Trophoblast cell (in vitro differentiated cells and primary cell): ENCODE data around the gene PCBD1.

ENCODE experiments used
- DNase-seq, 2 donors: peaks; one replicate each; pipeline ENCODE4 v3.0.0-alpha.2; 2016
- H2AFZ ChIP-seq: 2 replicates; pipeline ENCODE4 v1.6.1; 2013; ENCODE audit warnings: low read length, moderate library complexity, mild to moderate bottlenecking; ENCODE audit not compliant: insufficient read depth, poor library complexity
- H2AK5ac ChIP-seq: 2 replicates; pipeline ENCODE4 v1.6.1; 2013; ENCODE audit warnings: mild to moderate bottlenecking, low read length
- H2BK120ac ChIP-seq: 2 replicates; pipeline ENCODE4 v1.6.1; 2013; ENCODE audit warnings: low read length, mild to moderate bottlenecking, moderate library complexity; ENCODE audit not compliant: insufficient read depth, poor library complexity
- H2BK12ac ChIP-seq: 2 replicates; pipeline ENCODE4 v1.6.1; 2013; ENCODE audit warnings: mild to moderate bottlenecking, low read length, moderate library complexity
- H2BK5ac ChIP-seq: 2 replicates; pipeline ENCODE4 v1.6.1; 2013; ENCODE audit warnings: low read length, low read depth, moderate library complexity, mild to moderate bottlenecking; ENCODE audit not compliant: poor library complexity
- H3K14ac ChIP-seq: 2 replicates; pipeline ENCODE4 v1.6.1; 2013; ENCODE audit warnings: mild to moderate bottlenecking, low read length
- H3K18ac ChIP-seq: 2 replicates; pipeline ENCODE4 v1.6.1; 2013; ENCODE audit warnings: mild to moderate bottlenecking, low read length
- H3K23ac ChIP-seq: 2 replicates; pipeline ENCODE4 v1.6.1; 2013; ENCODE audit warnings: low read length
- H3K27ac ChIP-seq: 2 replicates; pipeline ENCODE4 v1.5.1; 2013; ENCODE audit warnings: low read depth, mild to moderate bottlenecking, inconsistent platforms, low read length, moderate library complexity
- H3K27me3 ChIP-seq: 2 replicates; pipeline ENCODE4 v1.6.1; 2013; ENCODE audit warnings: inconsistent platforms, mild to moderate bottlenecking, low read length, moderate library complexity; ENCODE audit not compliant: insufficient read depth
- H3K36me3 ChIP-seq, 2 experiments: 1 replicate in 1 of 2; 2 replicates in 1 of 2; pipeline ENCODE4 v1.6.1; 2013; ENCODE audit warnings: low read length in 2 of 2, mild to moderate bottlenecking in 2 of 2, moderate library complexity in 1 of 2; ENCODE audit not compliant: insufficient read depth in 2 of 2, control insufficient read depth in 1 of 2
- H3K4ac ChIP-seq: 2 replicates; pipeline ENCODE4 v1.6.1; 2013; ENCODE audit warnings: low read depth, mild to moderate bottlenecking, low read length, moderate library complexity
- H3K4me1 ChIP-seq, 2 experiments: 1 replicate in 1 of 2; 2 replicates in 1 of 2; pipeline ENCODE4 v1.6.1; 2013; ENCODE audit warnings: low read length in 2 of 2, mild to moderate bottlenecking in 2 of 2, moderate library complexity in 1 of 2; ENCODE audit not compliant: insufficient read depth in 2 of 2, control insufficient read depth in 1 of 2
- H3K4me2 ChIP-seq: 2 replicates; pipeline ENCODE4 v1.6.1; 2013; ENCODE audit warnings: inconsistent platforms, mild to moderate bottlenecking, low read length, moderate library complexity
- H3K4me3 ChIP-seq: 2 replicates; pipeline ENCODE4 v1.5.1; 2013; ENCODE audit warnings: mild to moderate bottlenecking, low read depth, low read length, inconsistent platforms
- H3K79me1 ChIP-seq: one replicate; pipeline ENCODE4 v1.6.1; 2013; ENCODE audit warnings: low read length
- H3K79me2 ChIP-seq: 2 replicates; pipeline ENCODE4 v1.6.1; 2013; ENCODE audit warnings: low read length, mild to moderate bottlenecking; ENCODE audit not compliant: control insufficient read depth, insufficient read depth, poor library complexity
- H3K9ac ChIP-seq: 2 replicates; pipeline ENCODE4 v1.6.1; 2013; ENCODE audit warnings: mild to moderate bottlenecking, low read length
- H3K9me3 ChIP-seq: 2 replicates; pipeline ENCODE4 v1.6.1; 2013; ENCODE audit warnings: low read depth, mild to moderate bottlenecking, control low read depth, inconsistent platforms, low read length; ENCODE audit not compliant: insufficient read depth
- H4K12ac ChIP-seq: 2 replicates; pipeline ENCODE4 v1.6.1; 2013; ENCODE audit warnings: low read depth, mild to moderate bottlenecking, low read length, moderate library complexity
- H4K8ac ChIP-seq: 2 replicates; pipeline ENCODE4 v1.6.1; 2013; ENCODE audit warnings: low read depth, mild to moderate bottlenecking, low read length, moderate library complexity
- H4K91ac ChIP-seq: one replicate; pipeline ENCODE4 v1.6.1; 2013; ENCODE audit warnings: low read depth, mild to moderate bottlenecking, low read length, moderate library complexity
- WGBS: extraction: QIAGEN DNeasy Blood & Tissue Kit; methylation state at CpG from one replicate; pipeline ENCODE4 v1.1.7; 2013; ENCODE audit warnings: missing lambda C conversion rate; ENCODE audit not compliant: insufficient read length, insufficient coverage; ENCODE audit errors: extremely low coverage; 5-methylcytosine and 5-hydroxymethylcytosine counted together

PCBD1 gene

DNA sequence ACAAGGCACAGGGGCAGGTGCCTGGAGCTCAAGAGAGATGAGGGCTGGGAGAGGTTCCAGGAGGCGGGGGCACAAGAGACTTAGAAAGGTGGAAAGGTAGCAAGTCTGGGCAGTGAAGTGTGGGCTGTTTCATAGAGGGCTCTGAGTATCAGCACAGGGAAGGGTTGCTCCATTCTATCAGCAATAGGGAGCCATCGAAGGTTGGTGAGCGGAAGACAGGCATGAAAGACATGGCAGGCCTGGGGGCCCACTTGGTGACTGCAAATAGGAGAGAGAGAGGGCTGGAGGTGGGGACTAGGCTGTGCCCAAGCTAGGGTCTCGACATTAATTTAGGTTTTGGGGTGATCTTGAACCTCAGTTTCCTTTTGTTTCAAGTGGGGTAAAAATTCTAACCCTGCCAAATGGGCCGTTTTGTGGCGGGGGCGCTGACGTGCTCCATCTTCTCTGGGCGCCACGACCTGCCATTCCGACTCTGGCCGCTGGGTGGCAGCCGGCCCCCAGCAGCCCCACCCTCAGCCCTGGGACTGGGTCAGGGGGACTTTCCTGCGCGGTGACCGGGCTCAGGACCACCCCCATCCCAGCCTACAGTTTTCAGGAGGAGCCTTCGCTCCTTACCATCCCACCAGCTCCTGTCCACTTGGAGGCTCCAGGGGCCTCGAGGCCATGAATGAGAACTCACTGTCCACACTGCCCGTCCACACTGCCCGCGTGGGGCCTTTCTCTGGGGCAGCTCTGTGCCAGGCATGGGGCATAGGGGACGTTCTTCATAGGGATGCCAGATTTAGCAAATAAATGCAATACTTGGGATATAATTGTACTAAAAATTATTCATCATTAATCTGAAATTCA, 37.2 kb upstream of the PCBD1 start:
- no peak overlapping the region for H3K18ac ChIP-seq
- no peak overlapping the region for H4K8ac ChIP-seq
- H3K27ac ChIP-seq = no peak overlapping the region
- peak in 1 of 2 donors; percentile 50 for DNase-seq
- no peak overlapping the region for H3K14ac ChIP-seq
- no peak overlapping the region for H2BK120ac ChIP-seq
- no peaks in the 10 kb centered on the region for H3K36me3 ChIP-seq
- no peak overlapping the region for H3K4ac ChIP-seq
- WGBS = no CpG with 5 or more reads among the region's 22 CpGs
- H3K4me2 ChIP-seq = no peak overlapping the region
- no peak overlapping the region for H2AK5ac ChIP-seq
- no peaks in the 10 kb centered on the region for H3K9me3 ChIP-seq
- no peaks in the 10 kb centered on the region for H3K79me2 ChIP-seq
- no peaks in the 10 kb centered on the region for H3K79me1 ChIP-seq
- H2AFZ ChIP-seq = no peak overlapping the region
- H3K27me3 ChIP-seq = no peaks in the 10 kb centered on the region
- H3K23ac ChIP-seq = no peak overlapping the region
- H2BK12ac ChIP-seq = no peak overlapping the region
- no peak overlapping the region for H4K12ac ChIP-seq
- no peak overlapping the region for H3K9ac ChIP-seq
- H3K4me3 ChIP-seq = no peak overlapping the region
- no peak overlapping the region for H2BK5ac ChIP-seq
- no peaks in the 10 kb centered on the region for H3K4me1 ChIP-seq
- H4K91ac ChIP-seq = no peak overlapping the region

DNA sequence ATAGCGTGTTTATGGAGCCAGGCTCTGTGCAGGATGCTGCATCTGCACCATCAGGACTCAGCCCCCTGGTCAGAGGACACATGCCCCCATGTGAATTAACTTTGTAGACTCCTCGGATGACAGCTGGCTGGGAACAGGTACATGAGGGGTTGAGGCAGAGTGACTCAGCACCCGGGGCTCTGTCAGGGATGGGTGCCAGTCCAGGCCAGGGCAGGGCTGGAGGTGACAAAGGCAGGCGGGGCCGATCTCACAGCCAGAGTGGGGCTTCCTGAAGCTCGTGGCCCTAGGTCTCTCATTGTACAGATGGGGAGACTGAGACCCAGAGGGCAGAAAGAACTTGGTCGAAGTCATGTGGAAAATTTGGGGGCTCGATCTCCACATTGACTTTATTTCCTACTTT, 35.3 kb upstream of the PCBD1 start:
- H4K8ac ChIP-seq = no peak overlapping the region
- H3K27ac ChIP-seq = no peak overlapping the region
- no peak overlapping the region for H4K12ac ChIP-seq
- no peak overlapping the region for H3K23ac ChIP-seq
- no peak overlapping the region for H3K18ac ChIP-seq
- no peak overlapping the region for H3K4me3 ChIP-seq
- H3K9me3 ChIP-seq = no peaks in the 10 kb centered on the region
- no peaks in the 10 kb centered on the region for H3K79me1 ChIP-seq
- H3K9ac ChIP-seq = no peak overlapping the region
- no peak overlapping the region for H2BK5ac ChIP-seq
- no peak overlapping the region for H4K91ac ChIP-seq
- H3K4me1 ChIP-seq = no peaks in the 10 kb centered on the region
- no peak for DNase-seq
- no peaks in the 10 kb centered on the region for H3K79me2 ChIP-seq
- no peak overlapping the region for H2AK5ac ChIP-seq
- H3K27me3 ChIP-seq = no peaks in the 10 kb centered on the region
- H2BK12ac ChIP-seq = no peak overlapping the region
- no peak overlapping the region for H2BK120ac ChIP-seq
- H3K4ac ChIP-seq = no peak overlapping the region
- no peaks in the 10 kb centered on the region for H3K36me3 ChIP-seq
- no peak overlapping the region for H3K14ac ChIP-seq
- no peak overlapping the region for H3K4me2 ChIP-seq
- H2AFZ ChIP-seq = no peak overlapping the region
- no CpG with 5 or more reads among the region's 8 CpGs for WGBS

DNA sequence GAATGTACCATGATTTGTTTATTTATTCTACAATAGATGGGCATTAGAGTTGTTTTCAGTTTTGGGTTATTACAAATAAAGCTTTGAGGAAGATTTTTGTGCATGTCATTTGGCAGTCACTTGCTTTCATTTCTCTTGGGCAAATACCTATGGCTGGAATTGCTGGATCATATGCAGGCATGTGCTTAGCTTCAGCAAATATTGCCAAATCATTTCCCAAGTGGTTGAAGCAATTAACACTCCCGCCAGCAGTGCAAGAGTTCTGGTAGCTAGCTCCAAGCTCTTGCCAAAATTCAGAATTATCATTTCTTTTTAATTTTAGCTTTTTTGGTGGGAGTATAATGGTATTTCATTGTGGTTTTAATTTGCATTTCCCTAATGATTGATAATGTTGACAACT, 32.9 kb upstream of the PCBD1 start:
- no peak overlapping the region for H3K23ac ChIP-seq
- no peak overlapping the region for H3K18ac ChIP-seq
- H3K4me2 ChIP-seq = no peak overlapping the region
- no peak overlapping the region for H4K91ac ChIP-seq
- H4K12ac ChIP-seq = no peak overlapping the region
- no peak overlapping the region for H3K9ac ChIP-seq
- no peak overlapping the region for H2BK120ac ChIP-seq
- no peak overlapping the region for H3K27ac ChIP-seq
- H2BK12ac ChIP-seq = no peak overlapping the region
- no peaks in the 10 kb centered on the region for H3K36me3 ChIP-seq
- H3K4me3 ChIP-seq = no peak overlapping the region
- no peaks in the 10 kb centered on the region for H3K27me3 ChIP-seq
- H2BK5ac ChIP-seq = no peak overlapping the region
- peaks cover 1% of the 10 kb centered on the region for H3K9me3 ChIP-seq
- no CpG with 5 or more reads among the region's 1 CpG for WGBS
- no peaks in the 10 kb centered on the region for H3K4me1 ChIP-seq
- H3K79me2 ChIP-seq = no peaks in the 10 kb centered on the region
- no peak overlapping the region for H4K8ac ChIP-seq
- no peak overlapping the region for H3K14ac ChIP-seq
- no peak overlapping the region for H2AK5ac ChIP-seq
- no peak overlapping the region for H2AFZ ChIP-seq
- no peak for DNase-seq
- H3K4ac ChIP-seq = no peak overlapping the region
- H3K79me1 ChIP-seq = no peaks in the 10 kb centered on the region

GRCh38 chr10:70920519-70920918, 32.2 kb upstream of the PCBD1 start:
- Histone ChIP-seq H4K91ac (no peak overlapping the region), H3K9me3 (peaks cover 1% of the 10 kb centered on the region), H3K36me3 (no peaks in the 10 kb centered on the region), H2BK120ac (no peak overlapping the region), H2AK5ac (no peak overlapping the region), H2BK12ac (no peak overlapping the region), H3K18ac (no peak overlapping the region), H3K4me3 (no peak overlapping the region), H3K9ac (no peak overlapping the region), H4K12ac (no peak overlapping the region), H3K4ac (no peak overlapping the region), H2BK5ac (no peak overlapping the region), H3K14ac (no peak overlapping the region), H2AFZ (no peak overlapping the region), H3K27ac (no peak overlapping the region), H3K4me2 (no peak overlapping the region), H3K79me2 (no peaks in the 10 kb centered on the region), H4K8ac (no peak overlapping the region), H3K27me3 (no peaks in the 10 kb centered on the region), H3K23ac (no peak overlapping the region), H3K79me1 (no peaks in the 10 kb centered on the region), H3K4me1 (no peaks in the 10 kb centered on the region)
- no peak for DNase-seq
- no CpG with 5 or more reads among the region's 4 CpGs for WGBS
